KMS-11 (cell line): ENCODE measurements around the gene LPAR1.

Source experiments
- H2AFZ ChIP-seq: fragments of 200-600 bp; sonication (generic); 2 replicates; pipeline ENCODE4 v1.6.1; 2016; ENCODE audit warnings: antibody characterized with exemption, mixed run types, low read depth
- H3K27ac ChIP-seq: fragments of 200-600 bp; sonication (generic); 2 replicates; pipeline ENCODE4 v1.6.1; 2016; ENCODE audit warnings: mild to moderate bottlenecking, mixed run types
- H3K27me3 ChIP-seq: fragments of 200-600 bp; sonication (generic); 2 replicates; pipeline ENCODE4 v1.6.1; 2017; ENCODE audit warnings: mild to moderate bottlenecking, low read depth, mixed run types, moderate library complexity; ENCODE audit not compliant: insufficient read depth
- H3K36me3 ChIP-seq: fragments of 200-600 bp; sonication (generic); 2 replicates; pipeline ENCODE4 v1.6.1; 2017; ENCODE audit warnings: mild to moderate bottlenecking, mixed run types; ENCODE audit not compliant: insufficient read depth
- H3K4me1 ChIP-seq: fragments of 200-600 bp; sonication (generic); 2 replicates; pipeline ENCODE4 v1.6.1; 2016; ENCODE audit warnings: mild to moderate bottlenecking, low read depth, mixed run types; ENCODE audit not compliant: poor library complexity, severe bottlenecking
- H3K4me2 ChIP-seq: fragments of 200-600 bp; sonication (generic); 2 replicates; pipeline ENCODE4 v1.7.0; 2016; ENCODE audit warnings: mild to moderate bottlenecking, mixed run types
- H3K4me3 ChIP-seq: fragments of 200-600 bp; sonication (generic); IDR thresholded peaks from 2 replicates; pipeline ENCODE4 v1.6.1; 2017; ENCODE audit warnings: low read depth, low read length, mixed read lengths; ENCODE audit not compliant: insufficient read depth
- H3K79me2 ChIP-seq: fragments of 200-600 bp; sonication (generic); 2 replicates; pipeline ENCODE4 v1.6.1; 2016; ENCODE audit warnings: low read depth, mixed run types; ENCODE audit not compliant: insufficient read depth
- H3K9ac ChIP-seq: fragments of 200-600 bp; sonication (generic); 2 replicates; pipeline ENCODE4 v1.6.1; 2016; ENCODE audit warnings: mild to moderate bottlenecking, mixed run types
- H4K20me1 ChIP-seq: fragments of 200-600 bp; sonication (generic); 2 replicates; pipeline ENCODE4 v1.6.1; 2016; ENCODE audit warnings: mild to moderate bottlenecking, mixed run types; ENCODE audit not compliant: insufficient read depth
- TF ChIP-seq, protein P1 (sequence below): fragments of 200-600 bp; sonication (generic); conservative IDR thresholded peaks from 2 replicates; pipeline ENCODE4 v1.6.1; 2017; ENCODE audit warnings: low read depth, mild to moderate bottlenecking, antibody characterized with exemption, low read length, moderate library complexity, mixed read lengths

Gene LPAR1

DNA sequence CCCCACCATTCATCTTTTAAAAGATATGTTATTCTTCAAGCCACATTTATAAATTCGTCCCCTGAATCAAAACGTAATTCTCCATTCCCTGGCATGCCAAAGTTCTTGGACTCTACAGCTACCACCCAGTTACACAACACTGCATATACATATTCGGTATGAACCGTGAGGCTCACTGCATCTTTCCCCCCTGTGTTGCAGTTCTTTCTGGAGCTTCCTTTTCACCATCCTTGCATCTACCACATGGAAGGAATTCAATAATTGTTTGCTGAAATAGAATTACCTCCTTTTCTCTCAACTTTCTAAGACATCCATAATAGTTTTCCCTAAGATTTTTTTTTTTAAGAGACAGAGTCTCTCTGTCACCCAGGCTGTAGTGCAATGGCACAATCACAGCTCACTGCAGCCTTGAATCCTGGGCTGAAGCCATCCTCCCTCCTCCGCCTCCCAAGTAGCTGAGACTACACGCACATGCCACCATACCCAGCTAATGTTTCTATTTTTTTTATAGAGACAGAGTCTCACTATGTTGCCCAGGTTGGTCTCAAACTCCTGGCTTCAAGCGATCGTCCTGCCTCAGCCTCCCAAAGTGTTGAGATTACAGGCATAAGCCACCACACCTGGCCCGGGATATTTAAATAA lies 3.3 kb downstream of the LPAR1 start:
- Histone ChIP-seq H3K27me3 (no peaks in the 10 kb centered on the region), H3K4me2 (no peak overlapping the region), H3K27ac (no peak overlapping the region), H4K20me1 (no peaks in the 10 kb centered on the region), H3K4me3 (no peak overlapping the region), H3K4me1 (no peaks in the 10 kb centered on the region), H3K79me2 (no peaks in the 10 kb centered on the region), H2AFZ (no peak overlapping the region), H3K36me3 (no peaks in the 10 kb centered on the region), H3K9ac (no peak overlapping the region)
- TF ChIP-seq, protein P1, sequence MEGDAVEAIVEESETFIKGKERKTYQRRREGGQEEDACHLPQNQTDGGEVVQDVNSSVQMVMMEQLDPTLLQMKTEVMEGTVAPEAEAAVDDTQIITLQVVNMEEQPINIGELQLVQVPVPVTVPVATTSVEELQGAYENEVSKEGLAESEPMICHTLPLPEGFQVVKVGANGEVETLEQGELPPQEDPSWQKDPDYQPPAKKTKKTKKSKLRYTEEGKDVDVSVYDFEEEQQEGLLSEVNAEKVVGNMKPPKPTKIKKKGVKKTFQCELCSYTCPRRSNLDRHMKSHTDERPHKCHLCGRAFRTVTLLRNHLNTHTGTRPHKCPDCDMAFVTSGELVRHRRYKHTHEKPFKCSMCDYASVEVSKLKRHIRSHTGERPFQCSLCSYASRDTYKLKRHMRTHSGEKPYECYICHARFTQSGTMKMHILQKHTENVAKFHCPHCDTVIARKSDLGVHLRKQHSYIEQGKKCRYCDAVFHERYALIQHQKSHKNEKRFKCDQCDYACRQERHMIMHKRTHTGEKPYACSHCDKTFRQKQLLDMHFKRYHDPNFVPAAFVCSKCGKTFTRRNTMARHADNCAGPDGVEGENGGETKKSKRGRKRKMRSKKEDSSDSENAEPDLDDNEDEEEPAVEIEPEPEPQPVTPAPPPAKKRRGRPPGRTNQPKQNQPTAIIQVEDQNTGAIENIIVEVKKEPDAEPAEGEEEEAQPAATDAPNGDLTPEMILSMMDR: no peak

DNA sequence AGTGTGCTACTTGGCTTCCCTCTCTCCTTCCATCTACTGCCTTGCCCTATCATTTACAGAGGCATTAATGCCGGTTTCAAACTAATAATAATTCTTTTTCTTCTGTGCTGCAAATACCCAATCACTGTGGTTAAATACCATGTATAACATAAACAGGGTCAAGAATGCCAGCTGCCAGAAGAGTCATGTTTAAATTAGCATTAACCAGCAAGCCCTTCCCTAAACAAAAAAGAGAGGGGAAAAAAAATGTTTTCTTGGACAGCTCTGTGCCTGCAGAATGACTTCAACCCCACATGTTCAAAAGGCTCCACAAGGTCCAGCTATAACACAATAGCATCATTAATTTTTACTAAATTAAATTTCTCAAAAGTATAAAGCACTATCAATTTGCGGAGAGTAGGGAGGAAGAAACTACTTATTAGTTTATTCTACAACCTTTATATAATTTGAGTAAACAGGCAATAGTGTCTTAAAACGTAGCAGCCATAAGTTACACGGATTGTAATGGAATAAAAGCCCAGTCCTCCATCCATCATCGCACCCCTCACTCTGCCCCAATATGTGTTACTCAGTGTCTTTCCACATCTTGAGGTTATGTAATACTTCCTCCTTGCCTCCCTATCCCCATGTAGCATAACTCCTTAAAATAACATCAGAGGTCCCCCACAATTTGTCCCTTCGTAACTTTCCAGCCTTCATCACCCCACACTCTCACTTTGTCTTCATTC lies 3.9 kb downstream of the LPAR1 start:
- Histone ChIP-seq H3K27me3 (no peaks in the 10 kb centered on the region), H3K9ac (no peak overlapping the region), H3K36me3 (no peaks in the 10 kb centered on the region), H3K4me3 (no peak overlapping the region), H4K20me1 (no peaks in the 10 kb centered on the region), H3K27ac (no peak overlapping the region), H3K4me2 (no peak overlapping the region), H2AFZ (no peak overlapping the region), H3K4me1 (no peaks in the 10 kb centered on the region), H3K79me2 (no peaks in the 10 kb centered on the region)
- TF ChIP-seq, protein P1: no peak

DNA sequence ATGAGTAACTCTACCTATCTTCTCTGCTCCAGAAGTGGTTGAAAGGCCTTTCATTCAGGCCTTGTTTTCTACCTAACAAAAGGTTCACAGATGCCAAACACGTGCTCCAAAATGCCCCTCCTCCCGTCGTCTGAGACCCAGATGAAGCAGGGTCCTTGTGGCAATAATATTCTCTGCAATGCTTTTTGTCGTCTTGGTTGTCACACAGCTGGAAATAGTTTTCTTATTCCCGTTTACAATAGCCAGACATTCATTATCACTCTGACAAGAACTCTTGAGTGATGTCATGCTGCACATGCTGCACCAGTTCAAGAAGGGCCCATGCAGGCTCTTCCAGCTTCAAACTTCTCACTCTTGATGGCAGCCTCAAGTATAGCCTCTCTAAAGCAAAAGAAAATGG lies 7.8 kb downstream of the LPAR1 start:
- H3K79me2 ChIP-seq: no peaks in the 10 kb centered on the region
- TF ChIP-seq, protein P1: no peak

DNA sequence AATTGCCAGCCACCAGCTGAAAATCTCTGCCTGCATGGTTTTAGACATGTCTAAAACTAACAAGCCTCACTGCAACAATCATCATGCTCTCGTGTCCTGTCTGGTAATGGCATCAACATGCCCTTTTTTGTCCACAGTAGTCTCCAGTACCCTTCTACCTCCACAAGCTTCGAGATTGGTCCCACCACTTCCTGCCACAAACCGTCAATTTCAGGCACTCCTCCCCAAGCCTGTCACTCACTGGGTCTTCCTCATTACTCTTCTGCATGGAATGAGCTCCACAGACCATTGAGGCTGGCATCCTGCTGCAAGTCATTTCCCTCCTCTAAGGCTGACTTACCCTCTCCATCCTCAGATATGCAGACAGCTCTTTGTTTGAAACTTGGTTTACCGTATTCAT lies 9.0 kb downstream of the LPAR1 start:
- Histone ChIP-seq H3K9ac (no peak overlapping the region), H3K4me1 (no peaks in the 10 kb centered on the region), H3K4me2 (no peak overlapping the region), H3K4me3 (no peak overlapping the region), H3K79me2 (no peaks in the 10 kb centered on the region), H3K36me3 (no peaks in the 10 kb centered on the region), H2AFZ (no peak overlapping the region), H4K20me1 (no peaks in the 10 kb centered on the region), H3K27me3 (no peaks in the 10 kb centered on the region), H3K27ac (no peak overlapping the region)
- TF ChIP-seq, protein P1: no peak

More for the DNA sequence above, 7.8 kb downstream of the LPAR1 start:
- Histone ChIP-seq H2AFZ (no peak overlapping the region), H3K4me3 (no peak overlapping the region), H3K27me3 (no peaks in the 10 kb centered on the region), H3K4me1 (no peaks in the 10 kb centered on the region), H3K27ac (no peak overlapping the region), H3K4me2 (no peak overlapping the region), H3K9ac (no peak overlapping the region), H3K36me3 (no peaks in the 10 kb centered on the region), H4K20me1 (no peaks in the 10 kb centered on the region)
